CD1c-positive myeloid dendritic cell (primary cell): ENCODE measurements around the gene ORM1.
A peak's percentile ranks its signal among the peaks of the same experiment; 100 is the strongest.

Source experiments
- DNase-seq: peaks from one replicate; pipeline ENCODE4 v3.0.0-alpha.2; 2016; ENCODE audit errors: extremely low spot score

ORM1 gene

GRCh38 chr9:114364134-114365041 lies 41.5 kb downstream of the ORM1 start:
- DNase-seq, result peak; percentile 73

- DNase-seq, result no peak
Observed at GRCh38 chr9:114365194-114365593, 42.3 kb downstream of the ORM1 start.

- peak; percentile 73 for DNase-seq
Observed at GRCh38 chr9:114366334-114367128, 43.6 kb downstream of the ORM1 start.

GRCh38 chr9:114367366-114367765 lies 44.5 kb downstream of the ORM1 start:
- DNase-seq, result no peak

- DNase-seq, result no peak
Observed at GRCh38 chr9:114367772-114368569, 45.1 kb downstream of the ORM1 start.

- DNase-seq, result no peak
Observed at GRCh38 chr9:114369216-114370130, 46.6 kb downstream of the ORM1 start.

- no peak for DNase-seq
Observed at GRCh38 chr9:114370251-114370967, 47.5 kb downstream of the ORM1 start.

- no peak for DNase-seq
Observed at GRCh38 chr9:114370968-114371320, 48.0 kb downstream of the ORM1 start.

GRCh38 chr9:114371343-114371944 lies 48.5 kb downstream of the ORM1 start:
- DNase-seq, result no peak

- peak; percentile 87 for DNase-seq
Observed at GRCh38 chr9:114371973-114372917, 49.3 kb downstream of the ORM1 start.

GRCh38 chr9:114372921-114373448 lies 50.1 kb downstream of the ORM1 start:
- DNase-seq, result peak; percentile 92

- no peak for DNase-seq
Observed at GRCh38 chr9:114373960-114374730, 51.2 kb downstream of the ORM1 start.

GRCh38 chr9:114374936-114375335 lies 52.0 kb downstream of the ORM1 start:
- no peak for DNase-seq

- no peak for DNase-seq
Observed at GRCh38 chr9:114375386-114376175, 52.7 kb downstream of the ORM1 start.
